ENCODE results near the gene ZPR1.
A peak's percentile ranks its signal among the peaks of the same experiment; 100 is the strongest.

ZPR1 gene

DNA sequence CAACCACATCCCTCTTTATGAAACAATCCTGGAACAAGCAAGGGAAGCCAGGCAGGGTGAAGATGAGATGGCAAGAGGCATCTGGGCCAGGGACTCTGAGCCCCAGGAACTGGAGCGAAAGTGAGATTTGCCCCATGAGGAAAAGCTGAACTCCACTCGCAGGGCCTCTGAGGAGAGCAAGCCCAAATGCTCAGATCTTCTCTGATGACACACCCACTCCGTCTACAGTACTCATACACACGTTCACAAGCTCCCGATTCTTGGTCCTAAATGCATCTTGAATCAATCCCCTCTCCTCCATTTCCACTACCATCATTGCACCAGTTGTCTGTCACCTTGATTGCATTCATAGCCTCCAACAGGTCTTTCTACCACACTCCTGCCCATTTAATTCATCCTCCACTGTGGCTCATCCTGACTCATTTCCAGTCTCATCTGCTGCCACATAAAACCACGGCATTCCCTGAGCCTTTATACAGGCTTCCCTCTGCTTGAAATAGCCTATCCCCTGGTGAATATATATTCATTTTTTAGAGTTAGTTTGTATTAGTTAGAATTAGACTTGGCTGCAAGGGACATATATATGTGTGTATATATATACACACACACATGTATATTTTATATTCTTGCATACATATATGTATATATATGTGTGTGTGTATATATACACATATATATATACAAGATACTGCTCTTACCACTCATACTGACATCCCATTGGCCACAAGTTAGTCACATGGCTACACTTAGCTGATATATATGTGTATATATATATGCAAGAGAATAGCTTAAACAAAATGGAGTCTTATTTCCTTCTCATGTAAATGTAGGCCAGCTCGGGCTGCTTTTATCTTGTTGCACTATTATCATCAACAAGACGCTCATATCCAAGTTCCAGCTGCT lies 5.3 kb upstream of the ZPR1 start:
- H3K4me1 Mint-ChIP-seq, result peaks cover 13% of the 10 kb centered on the region
- no peaks in the 10 kb centered on the region for H3K9me3 Mint-ChIP-seq
- DNase-seq, result no peak
- H3K36me3 Mint-ChIP-seq, result no peaks in the 10 kb centered on the region
- CTCF ChIA-PET, result interaction anchor here (0.6 to 5.0 kb wide), 10 partner anchors 9 to 433 kb away, joined by 3 to 53 read pairs (median 5); partner anchors contain the start of gene BUD13
- H3K27me3 Mint-ChIP-seq, result peaks cover 51% of the 10 kb centered on the region
- no peak overlapping the region for H3K4me3 Mint-ChIP-seq
- no peak overlapping the region for H3K27ac Mint-ChIP-seq

DNA sequence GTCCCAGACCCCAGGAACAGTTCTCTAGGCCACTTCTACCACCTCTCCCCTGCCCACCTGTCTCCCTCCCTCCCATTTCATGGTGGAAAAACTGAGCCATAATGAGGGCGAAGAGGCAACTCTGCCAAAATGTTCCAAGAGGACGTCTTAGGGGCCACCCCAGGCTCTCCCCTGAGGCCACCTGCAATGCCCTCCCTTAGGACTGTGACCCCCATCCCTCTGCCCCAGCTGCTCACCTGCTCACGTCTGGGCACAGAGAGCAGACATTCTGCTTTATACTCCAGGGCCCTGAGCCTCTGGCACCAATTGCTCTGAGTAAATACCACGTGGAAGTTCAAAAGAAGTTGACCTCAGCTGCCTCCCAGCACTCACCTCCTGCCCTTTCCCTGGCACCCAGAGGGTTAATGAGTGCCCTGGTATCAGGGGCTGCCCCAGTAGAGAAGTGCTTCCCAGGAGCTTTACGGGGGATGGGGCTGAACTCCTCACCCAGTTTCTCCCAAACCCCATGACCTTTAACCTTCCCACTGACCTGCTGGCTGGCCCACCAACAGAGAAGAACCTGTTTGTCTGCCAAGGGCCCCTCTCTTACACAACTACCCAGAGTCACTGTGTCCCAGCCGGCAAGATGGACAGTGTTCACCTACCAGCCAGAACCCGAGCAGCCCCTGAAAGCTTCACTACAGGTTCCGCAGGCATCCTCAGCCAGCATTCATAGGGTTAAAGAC lies 4.5 kb upstream of the ZPR1 start:
- no peak overlapping the region for H3K27ac Mint-ChIP-seq
- DNase-seq, result no peak
- no peak overlapping the region for H3K4me3 Mint-ChIP-seq
- H3K4me1 Mint-ChIP-seq, result peaks cover 16% of the 10 kb centered on the region
- H3K36me3 Mint-ChIP-seq, result no peaks in the 10 kb centered on the region
- H3K27me3 Mint-ChIP-seq, result peaks cover 53% of the 10 kb centered on the region
- no peaks in the 10 kb centered on the region for H3K9me3 Mint-ChIP-seq
- CTCF ChIA-PET, result interaction anchor here (1.1 to 5.0 kb wide), 14 partner anchors 8 to 435 kb away, joined by 3 to 53 read pairs (median 7); partner anchors contain the start of genes BUD13 and PAFAH1B2

DNA sequence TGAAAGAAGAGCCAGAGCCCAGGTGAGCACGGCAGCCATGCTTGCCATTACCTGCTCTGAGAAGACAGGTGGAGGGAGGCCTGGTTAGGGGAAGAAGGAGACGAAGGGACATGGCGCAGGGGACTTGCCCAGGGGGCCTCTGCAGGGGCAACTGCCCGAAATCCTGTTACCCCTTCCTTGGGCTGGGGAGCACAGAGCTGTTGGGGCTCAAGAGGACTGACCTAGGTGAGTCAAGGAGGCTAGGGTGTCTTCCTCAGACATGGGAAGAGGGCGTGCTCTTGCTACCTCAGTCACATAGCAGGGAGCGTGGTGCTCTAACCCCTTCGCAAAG lies 4.0 kb upstream of the ZPR1 start, which contains the start of gene APOA5:
Gene APOA5, minus strand, starts transcription at position 67 of the 331 bp plus-strand sequence. Its CDS starts 19 bp downstream, at position 48.
- CTCF ChIA-PET, result interaction anchor here (0.5 to 6.3 kb wide), 27 partner anchors 9 to 483 kb away, joined by 3 to 139 read pairs (median 5); partner anchors contain the start of genes APOA1, BUD13 and PAFAH1B2
- Mint-ChIP-seq H3K27ac (no peak within 1 kb of the TSS), H3K4me1 (peaks cover 21% of the 10 kb centered on the region), H3K4me3 (no peak within 1 kb of the TSS), H3K27me3 (peaks cover 48% of the 10 kb centered on the region), H3K36me3 (peaks cover 4% of the 10 kb centered on the region), H3K9me3 (no peaks in the 10 kb centered on the region)
- no peak for DNase-seq

DNA sequence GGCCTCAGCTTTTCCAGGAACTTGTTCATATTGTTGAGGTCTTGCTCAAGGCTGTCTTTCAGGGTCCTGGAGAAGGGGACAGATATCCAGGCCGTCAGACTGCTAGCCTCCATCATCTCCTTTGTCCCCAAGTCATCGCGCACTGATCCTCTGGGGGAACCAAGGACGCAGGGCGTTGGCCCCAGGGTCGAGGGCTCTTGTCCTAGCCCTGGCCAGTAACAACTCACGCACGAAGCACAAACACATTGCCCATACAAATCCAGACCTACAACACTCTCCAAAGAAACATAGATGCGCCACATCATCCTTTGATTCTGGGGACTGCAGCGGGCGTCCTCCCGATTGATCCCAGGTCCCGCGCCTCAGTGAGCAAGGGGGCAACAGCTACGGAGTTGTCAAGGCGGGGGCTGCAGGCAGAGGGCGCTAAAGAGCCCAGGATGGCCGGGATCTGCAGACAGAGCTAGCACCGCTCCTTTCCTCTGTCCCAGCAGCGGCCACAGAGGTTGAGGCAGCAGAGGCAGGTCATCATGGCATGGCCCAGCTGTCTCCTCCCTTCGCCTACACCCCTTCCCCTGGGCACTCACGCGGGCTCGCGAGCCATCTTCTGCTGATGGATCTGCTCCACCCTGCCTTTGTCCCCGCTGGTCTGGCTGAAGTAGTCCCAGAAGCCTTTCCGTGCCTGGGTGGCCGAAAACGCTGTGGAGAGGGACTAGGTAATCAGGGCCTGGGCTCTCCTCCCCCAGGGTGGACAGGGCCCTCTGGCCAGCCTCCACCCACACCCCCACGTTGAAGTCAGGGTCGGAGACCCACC lies 3.4 kb upstream of the ZPR1 start:
- peaks cover 27% of the 10 kb centered on the region for H3K4me1 Mint-ChIP-seq
- H3K4me3 Mint-ChIP-seq, result no peak overlapping the region

GRCh38 chr11:116790167-116791001 lies 2.6 kb upstream of the ZPR1 start:
- no peaks in the 10 kb centered on the region for H3K9me3 Mint-ChIP-seq
- no peak overlapping the region for H3K27ac Mint-ChIP-seq
- DNase-seq, result no peak
- peaks cover 44% of the 10 kb centered on the region for H3K27me3 Mint-ChIP-seq
- CTCF ChIA-PET, result interaction anchor here (0.9 to 6.3 kb wide), 28 partner anchors 10 to 439 kb away, joined by 3 to 139 read pairs (median 6); partner anchors contain the start of genes APOA1, BUD13 and SIK3
- peaks cover 18% of the 10 kb centered on the region for H3K36me3 Mint-ChIP-seq
- no peak overlapping the region for H3K4me3 Mint-ChIP-seq
- H3K4me1 Mint-ChIP-seq, result peaks cover 35% of the 10 kb centered on the region

More for the DNA sequence above, 3.4 kb upstream of the ZPR1 start:
- peaks cover 47% of the 10 kb centered on the region for H3K27me3 Mint-ChIP-seq
- no peaks in the 10 kb centered on the region for H3K9me3 Mint-ChIP-seq
- H3K27ac Mint-ChIP-seq, result no peak overlapping the region
- CTCF ChIA-PET, result interaction anchor here (0.5 to 6.3 kb wide), 33 partner anchors 9 to 483 kb away, joined by 3 to 139 read pairs (median 5); partner anchors contain the start of genes APOA1, BUD13, PAFAH1B2 and SIK3
- DNase-seq, result peak; percentile 85
- peaks cover 9% of the 10 kb centered on the region for H3K36me3 Mint-ChIP-seq

- Mint-ChIP-seq H3K27me3 (peaks cover 40% of the 10 kb centered on the region), H3K36me3 (peaks cover 32% of the 10 kb centered on the region), H3K4me3 (peak overlapping the region; percentile 35), H3K4me1 (peaks cover 40% of the 10 kb centered on the region), H3K27ac (no peak overlapping the region), H3K9me3 (no peaks in the 10 kb centered on the region)
- no peak for DNase-seq
- CTCF ChIA-PET, result interaction anchor here (1.0 to 6.3 kb wide), 4 partner anchors 14 to 357 kb away, joined by 3 to 139 read pairs (median 13); partner anchors contain the start of genes APOA1 and BUD13
Observed at GRCh38 chr11:116788975-116789374, 1.2 kb upstream of the ZPR1 start.

- peaks cover 33% of the 10 kb centered on the region for H3K36me3 Mint-ChIP-seq
- H3K4me3 Mint-ChIP-seq, result peak overlapping the region; percentile 94
- no peaks in the 10 kb centered on the region for H3K9me3 Mint-ChIP-seq
- H3K27me3 Mint-ChIP-seq, result peaks cover 40% of the 10 kb centered on the region
- H3K4me1 Mint-ChIP-seq, result peaks cover 40% of the 10 kb centered on the region
- peak overlapping the region; percentile 89 for H3K27ac Mint-ChIP-seq
- DNase-seq, result no peak
- CTCF ChIA-PET, result interaction anchor here (1.0 to 6.3 kb wide), 3 partner anchors 14 to 48 kb away, joined by 3 to 139 read pairs (median 4); partner anchors contain the start of genes APOA1 and APOA4
Observed at GRCh38 chr11:116788534-116788933, 711 bp upstream of the ZPR1 start.

GRCh38 chr11:116787436-116787785 lies 412 bp downstream of the ZPR1 start:
- no peak for DNase-seq
- no peaks in the 10 kb centered on the region for H3K9me3 Mint-ChIP-seq
- H3K4me3 Mint-ChIP-seq, result peak overlapping the region; percentile 94
- peaks cover 43% of the 10 kb centered on the region for H3K36me3 Mint-ChIP-seq
- peak overlapping the region; percentile 89 for H3K27ac Mint-ChIP-seq
- H3K27me3 Mint-ChIP-seq, result peaks cover 34% of the 10 kb centered on the region
- peaks cover 42% of the 10 kb centered on the region for H3K4me1 Mint-ChIP-seq
- CTCF ChIA-PET, result interaction anchor here (0.8 to 6.3 kb wide), 8 partner anchors 10 to 393 kb away, joined by 3 to 139 read pairs (median 4); partner anchors contain the start of genes APOA1, APOA4 and BUD13

GRCh38 chr11:116786966-116787365 lies 857 bp downstream of the ZPR1 start:
- Mint-ChIP-seq H3K9me3 (no peaks in the 10 kb centered on the region), H3K4me1 (peaks cover 46% of the 10 kb centered on the region), H3K4me3 (peak overlapping the region; percentile 94), H3K36me3 (peaks cover 48% of the 10 kb centered on the region), H3K27ac (peak overlapping the region; percentile 89), H3K27me3 (peaks cover 32% of the 10 kb centered on the region)
- CTCF ChIA-PET, result interaction anchor here (0.9 to 6.3 kb wide), 9 partner anchors 10 to 394 kb away, joined by 3 to 139 read pairs (median 4); partner anchors contain the start of genes APOA1 and BUD13
- DNase-seq, result no peak

GRCh38 chr11:116786326-116786725 lies 1.5 kb downstream of the ZPR1 start:
- no peak for DNase-seq
- H3K27ac Mint-ChIP-seq, result no peak overlapping the region
- H3K4me3 Mint-ChIP-seq, result peak overlapping the region; percentile 94
- H3K27me3 Mint-ChIP-seq, result peaks cover 31% of the 10 kb centered on the region
- peaks cover 48% of the 10 kb centered on the region for H3K4me1 Mint-ChIP-seq
- CTCF ChIA-PET, result interaction anchor here (0.9 to 6.3 kb wide), 7 partner anchors 9 to 394 kb away, joined by 3 to 139 read pairs (median 4); partner anchors contain the start of gene APOA1
- no peaks in the 10 kb centered on the region for H3K9me3 Mint-ChIP-seq
- peaks cover 50% of the 10 kb centered on the region for H3K36me3 Mint-ChIP-seq

- H3K27ac Mint-ChIP-seq, result no peak overlapping the region
- H3K27me3 Mint-ChIP-seq, result no peaks in the 10 kb centered on the region
- CTCF ChIA-PET, result interaction anchor here (1.0 to 1.2 kb wide), 3 partner anchors 9 to 53 kb away, joined by 3 to 5 read pairs (median 4); partner anchors contain the start of genes APOA5 and BUD13
- no peaks in the 10 kb centered on the region for H3K9me3 Mint-ChIP-seq
- peaks cover 78% of the 10 kb centered on the region for H3K36me3 Mint-ChIP-seq
- no peak overlapping the region for H3K4me3 Mint-ChIP-seq
- no peak for DNase-seq
- peaks cover 46% of the 10 kb centered on the region for H3K4me1 Mint-ChIP-seq
Observed at GRCh38 chr11:116782728-116783127, 5.1 kb downstream of the ZPR1 start.

- Mint-ChIP-seq H3K9me3 (no peaks in the 10 kb centered on the region), H3K36me3 (peaks cover 59% of the 10 kb centered on the region), H3K4me3 (no peak overlapping the region), H3K27ac (no peak overlapping the region), H3K4me1 (peaks cover 51% of the 10 kb centered on the region), H3K27me3 (no peaks in the 10 kb centered on the region)
- CTCF ChIA-PET, result no interaction called here
- DNase-seq, result no peak
Observed at GRCh38 chr11:116778556-116778955, 9.3 kb downstream of the ZPR1 start.
